HepG2 (cell line): ENCODE data around the gene NFKBIA. TPM values are rescaled to one million over a fixed set of nuclear protein-coding genes. Genes with fewer than 3 reads are reported as not detected.

Source experiments
- BORCS8-MEF2B ChIP-seq: sonication (generic); formaldehyde crosslinking; IDR thresholded peaks from 2 replicates; pipeline ENCODE4 v1.8.0; 2022; ENCODE audit warnings: mild to moderate bottlenecking, missing genetic modification reagents
- CEBPZ ChIP-seq: IDR thresholded peaks from 2 replicates; pipeline ENCODE4 v1.6.1; 2012; ENCODE audit warnings: low read length, improper control_type of control experiment
- FOXC1 ChIP-seq: sonication (generic); formaldehyde crosslinking; IDR thresholded peaks from 2 replicates; pipeline ENCODE4 v1.8.0; 2022; ENCODE audit warnings: mild to moderate bottlenecking, missing genetic modification reagents, borderline replicate concordance
- GTF2F1 ChIP-seq: fragments of 150-350 bp; IDR thresholded peaks from 2 replicates; pipeline ENCODE4 v1.6.1; 2014; ENCODE audit warnings: low read length
- HNRNPLL ChIP-seq: fragments of 200-400 bp; formaldehyde crosslinking; IDR thresholded peaks from 2 replicates; pipeline ENCODE4 v1.6.1; 2017; ENCODE audit warnings: mild to moderate bottlenecking, low read depth, low read length; ENCODE audit not compliant: poor library complexity, severe bottlenecking
- LCORL ChIP-seq, 2 experiments: fragments of 450-650 bp in 1 of 2; sonication (generic) in 1 of 2; formaldehyde crosslinking in 1 of 2; IDR thresholded peaks; 2 replicates each; pipeline versions ENCODE4 v1.5.0 to v1.6.1; 2017 to 2020; ENCODE audit warnings: antibody characterized with exemption in 1 of 2, missing genetic modification reagents in 1 of 2
- MIXL1 ChIP-seq: IDR thresholded peaks from 2 replicates; pipeline ENCODE4 v1.6.1; 2016
- NBN ChIP-seq: fragments of 450-650 bp; conservative IDR thresholded peaks from 2 replicates; pipeline ENCODE4 v1.6.1; 2017
- NKX3-1 ChIP-seq: sonication (generic); formaldehyde crosslinking; IDR thresholded peaks from 2 replicates; pipeline ENCODE4 v1.5.0; 2020; ENCODE audit warnings: missing genetic modification reagents
- PCBP2 ChIP-seq: fragments of 200-400 bp; formaldehyde crosslinking; optimal IDR thresholded peaks from 2 replicates; pipeline ENCODE3; 2018; ENCODE audit warnings: low read length, low read depth; ENCODE audit not compliant: poor library complexity, severe bottlenecking
- SETDB1 ChIP-seq: sonication (generic); formaldehyde crosslinking; IDR thresholded peaks from 2 replicates; pipeline ENCODE4 v1.5.1; 2020; ENCODE audit warnings: missing genetic modification reagents, mild to moderate bottlenecking, borderline replicate concordance
- SIN3B ChIP-seq: fragments of 150-350 bp; IDR thresholded peaks from 2 replicates; pipeline ENCODE4 v1.6.1; 2014; ENCODE audit warnings: low read length
- STAG1 ChIP-seq: sonication (generic); formaldehyde crosslinking; IDR thresholded peaks from 2 replicates; pipeline ENCODE4 v1.4.0; 2020; ENCODE audit warnings: missing genetic modification reagents
- ZIK1 ChIP-seq: sonication (generic); formaldehyde crosslinking; IDR thresholded peaks from 2 replicates; pipeline ENCODE4 v1.5.0; 2020; ENCODE audit warnings: mild to moderate bottlenecking, low read depth, missing genetic modification reagents, borderline replicate concordance
- ZKSCAN1 ChIP-seq: fragments of 150-350 bp; IDR thresholded peaks from 2 replicates; pipeline ENCODE4 v1.6.1; 2014; ENCODE audit warnings: low read length
- ZNF232 ChIP-seq: sonication (generic); formaldehyde crosslinking; IDR thresholded peaks from 2 replicates; pipeline ENCODE4 v1.4.0; 2020; ENCODE audit warnings: missing genetic modification reagents, borderline replicate concordance
- ZNF280B ChIP-seq: sonication (generic); formaldehyde crosslinking; IDR thresholded peaks from 2 replicates; pipeline ENCODE4 v1.5.0; 2020; ENCODE audit warnings: missing genetic modification reagents, mild to moderate bottlenecking, borderline replicate concordance
- ZNF296 ChIP-seq: sonication (generic); formaldehyde crosslinking; conservative IDR thresholded peaks from 2 replicates; pipeline ENCODE4 v1.5.0; 2020; ENCODE audit warnings: mild to moderate bottlenecking, missing genetic modification reagents
- ZNF33A ChIP-seq: sonication (generic); formaldehyde crosslinking; IDR thresholded peaks from 2 replicates; pipeline ENCODE4 v1.5.1; 2020; ENCODE audit warnings: missing genetic modification reagents, mild to moderate bottlenecking, moderate library complexity, borderline replicate concordance
- ZNF382 ChIP-seq: sonication (generic); formaldehyde crosslinking; IDR thresholded peaks from 2 replicates; pipeline ENCODE4 v1.5.0; 2020; ENCODE audit warnings: missing genetic modification reagents, mild to moderate bottlenecking, borderline replicate concordance
- ZNF501 ChIP-seq: sonication (generic); formaldehyde crosslinking; IDR thresholded peaks from 2 replicates; pipeline ENCODE4 v1.5.1; 2020; ENCODE audit warnings: mild to moderate bottlenecking, moderate library complexity, missing genetic modification reagents
- ZNF784 ChIP-seq: sonication (generic); formaldehyde crosslinking; IDR thresholded peaks from 2 replicates; pipeline ENCODE4 v1.5.1; 2020; ENCODE audit warnings: missing genetic modification reagents, mild to moderate bottlenecking, borderline replicate concordance
- polyA plus RNA-seq, 8 experiments: library from polyadenylated mRNA; depleted of rRNA in 3 of 8; stranded (reverse) in 7 of 8; unstranded in 1 of 8; fragments of >200 nt; fragmentation: Illumina TruSeq in 4 of 8; extraction: Trizol in 4 of 8; gene quantifications; 2 replicates each; pipeline versions ENCODE4 v1.2.1 to v1.2.3, GENCODE V29; 2011 to 2016; ENCODE audit warnings: low read depth in 4 of 8, missing spikeins in 1 of 8, mixed read lengths in 1 of 8; ENCODE audit not compliant: insufficient read depth in 1 of 8
- total RNA-seq, 5 experiments: library from RNA; depleted of rRNA; stranded (reverse); fragments of >200 nt; fragmentation: Illumina TruSeq; extraction: Trizol; gene quantifications; 2 replicates each; pipeline ENCODE4 v1.2.3, GENCODE V29; 2016; ENCODE audit warnings: low read depth in 1 of 5

The NFKBIA gene
- total and polyA plus RNA-seq, 2 of the 13 experiments (the other 11 are each of a cell fraction or from before 2014, with no cell fraction given) = 197 to 319 TPM

GRCh38 chr14:35390577-35391387 is 13.8 kb downstream of the NFKBIA start (continued):
- no peak for TF ChIP-seq ZIK1 (CRISPR knock-in tag)
- peak; percentile 24; the same call in 1 of the 2 replicates for TF ChIP-seq ZNF280B
- TF ChIP-seq PCBP2 = no peak
- 0 out of 2 replicates have a peak, but pooled peaks have one; percentile 17 for TF ChIP-seq FOXC1 (CRISPR knock-in tag)
- no peak for TF ChIP-seq NBN
- TF ChIP-seq MIXL1 (CRISPR knock-in tag) = no peak
- TF ChIP-seq LCORL (IDR thresholded peaks at IDR 0.05) = peak; percentile 92
- TF ChIP-seq LCORL (CRISPR knock-in tag; IDR thresholded peaks at IDR 0.05) = no peak
- TF ChIP-seq GTF2F1 = no peak
- 0 out of 2 replicates have a peak, but pooled peaks have one; percentile 9 for TF ChIP-seq SIN3B
- TF ChIP-seq ZNF296 (CRISPR knock-in tag) = peak; percentile 63; the same call in 1 of the 2 replicates
- TF ChIP-seq ZNF501 (CRISPR knock-in tag) = 0 out of 2 replicates have a peak, but pooled peaks have one; percentile 23
- TF ChIP-seq HNRNPLL = no peak
- no peak for TF ChIP-seq CEBPZ
- no peak for TF ChIP-seq ZNF33A
- TF ChIP-seq ZNF784 (CRISPR knock-in tag) = peak; percentile 68; the same call in 1 of the 2 replicates
- TF ChIP-seq ZKSCAN1 = peak; percentile 94
- 0 out of 2 replicates have a peak, but pooled peaks have one; percentile 53 for TF ChIP-seq BORCS8-MEF2B (CRISPR knock-in tag)
- TF ChIP-seq SETDB1 (CRISPR knock-in tag) = no peak
- TF ChIP-seq NKX3-1 (CRISPR knock-in tag) = no peak
- TF ChIP-seq ZNF232 (CRISPR knock-in tag) = no peak
- TF ChIP-seq ZNF382 (CRISPR knock-in tag) = no peak
- no peak for TF ChIP-seq STAG1 (CRISPR knock-in tag)
